ENCODE results near the gene NME8. TPM values are rescaled to one million over a fixed set of nuclear protein-coding genes. Genes with fewer than 3 reads are reported as not detected.

Gene NME8
- total RNA-seq, 1 experiment from 2014 or later: not detected

DNA sequence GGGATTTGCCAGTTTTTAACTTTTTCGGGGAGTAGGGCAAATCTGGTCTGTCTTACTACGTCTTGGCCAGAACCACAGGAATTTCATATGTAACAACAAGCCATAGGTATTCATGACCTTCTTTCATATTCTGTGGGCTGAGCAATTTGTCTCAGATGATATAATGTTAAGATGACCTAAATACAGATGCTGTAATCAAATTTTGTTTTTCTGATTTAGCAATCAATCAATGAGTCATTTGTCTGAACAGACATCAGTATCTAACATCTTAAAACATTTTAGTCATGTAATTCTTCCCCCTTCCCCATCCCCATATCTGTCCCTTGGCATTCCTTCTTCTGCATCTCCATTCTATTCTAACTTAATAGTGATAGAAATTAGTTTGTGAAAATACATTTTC lies 24.8 kb upstream of the NME8 start:
- no peak overlapping the region for H2AFZ ChIP-seq
- ChIA-PET CTCF (no interaction called here), POLR2A (ENCODE audit: unreplicated experiment) (no interaction called here)

DNA sequence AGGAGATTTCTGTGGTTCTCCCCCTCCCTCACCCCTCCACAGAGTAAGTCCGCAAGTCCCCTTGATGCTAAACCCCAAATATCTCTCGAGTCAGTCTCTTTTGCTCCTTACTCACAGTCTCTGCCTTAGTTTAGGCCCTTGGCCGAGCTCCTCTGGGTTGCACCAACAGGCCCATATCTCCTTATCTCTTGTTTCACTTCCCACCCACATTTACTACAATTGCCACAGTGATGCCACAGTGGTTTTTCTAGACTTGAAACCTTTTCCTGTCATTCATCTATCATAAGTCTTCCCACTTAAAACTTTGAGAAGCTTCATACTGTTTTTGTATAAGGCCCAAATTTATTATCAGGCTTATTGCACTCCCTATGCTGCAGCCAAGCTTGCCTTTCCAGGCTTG lies 23.4 kb upstream of the NME8 start:
- H3K27me3 ChIP-seq (ENCODE audit: insufficient read depth, low read depth): no peaks in the 10 kb centered on the region
- TF ChIP-seq, protein P1, sequence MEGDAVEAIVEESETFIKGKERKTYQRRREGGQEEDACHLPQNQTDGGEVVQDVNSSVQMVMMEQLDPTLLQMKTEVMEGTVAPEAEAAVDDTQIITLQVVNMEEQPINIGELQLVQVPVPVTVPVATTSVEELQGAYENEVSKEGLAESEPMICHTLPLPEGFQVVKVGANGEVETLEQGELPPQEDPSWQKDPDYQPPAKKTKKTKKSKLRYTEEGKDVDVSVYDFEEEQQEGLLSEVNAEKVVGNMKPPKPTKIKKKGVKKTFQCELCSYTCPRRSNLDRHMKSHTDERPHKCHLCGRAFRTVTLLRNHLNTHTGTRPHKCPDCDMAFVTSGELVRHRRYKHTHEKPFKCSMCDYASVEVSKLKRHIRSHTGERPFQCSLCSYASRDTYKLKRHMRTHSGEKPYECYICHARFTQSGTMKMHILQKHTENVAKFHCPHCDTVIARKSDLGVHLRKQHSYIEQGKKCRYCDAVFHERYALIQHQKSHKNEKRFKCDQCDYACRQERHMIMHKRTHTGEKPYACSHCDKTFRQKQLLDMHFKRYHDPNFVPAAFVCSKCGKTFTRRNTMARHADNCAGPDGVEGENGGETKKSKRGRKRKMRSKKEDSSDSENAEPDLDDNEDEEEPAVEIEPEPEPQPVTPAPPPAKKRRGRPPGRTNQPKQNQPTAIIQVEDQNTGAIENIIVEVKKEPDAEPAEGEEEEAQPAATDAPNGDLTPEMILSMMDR (conservative IDR thresholded peaks at IDR 0.05): no peak
- no peak for TF ChIP-seq EZH2 (IDR thresholded peaks at IDR 0.05; ENCODE audit: low read depth)
- H3K4me3 ChIP-seq: no peak overlapping the region
- H3K36me3 ChIP-seq (ENCODE audit: low read depth): no peaks in the 10 kb centered on the region
- H3K4me2 ChIP-seq: no peak overlapping the region
- no peak overlapping the region for H3K27ac ChIP-seq
- CTCF ChIA-PET: no interaction called here
- no peaks in the 10 kb centered on the region for H3K9me3 ChIP-seq (ENCODE audit: insufficient read depth, low read depth)
- H3K79me2 ChIP-seq (ENCODE audit: low read depth): no peaks in the 10 kb centered on the region
- no peak for DNase-seq
- no peaks in the 10 kb centered on the region for H3K4me1 ChIP-seq (replicated peaks; ENCODE audit: insufficient read depth)
- no peak overlapping the region for H2AFZ ChIP-seq
- POLR2A ChIA-PET (ENCODE audit: unreplicated experiment): no interaction called here
- H3F3A ChIP-seq (ENCODE audit: insufficient read depth, low read depth): no peaks in the 10 kb centered on the region
- 0 out of 2 replicates have a peak, but pooled peaks cover 3% of the 10 kb centered on the region for H3K9me2 ChIP-seq (ENCODE audit: insufficient read depth)
- intact Hi-C loops (cut with micrococcal nuclease; ENCODE audit: unreplicated experiment): no loop called here
- BruUV-seq (replicated peaks): no TSS peak
- H4K20me1 ChIP-seq (ENCODE audit: insufficient read depth): no peaks in the 10 kb centered on the region; the same call in 1 of the 2 replicates

More for the DNA sequence above, 24.8 kb upstream of the NME8 start:
- Histone ChIP-seq H3K27me3 (ENCODE audit: insufficient read depth, low read depth) (no peaks in the 10 kb centered on the region), H3K36me3 (ENCODE audit: low read depth) (no peaks in the 10 kb centered on the region), H3F3A (ENCODE audit: insufficient read depth, low read depth) (no peaks in the 10 kb centered on the region), H3K4me2 (no peak overlapping the region), H3K79me2 (ENCODE audit: low read depth) (no peaks in the 10 kb centered on the region), H3K4me1 (replicated peaks; ENCODE audit: insufficient read depth) (no peaks in the 10 kb centered on the region), H4K20me1 (ENCODE audit: insufficient read depth) (no peaks in the 10 kb centered on the region; the same call in 1 of the 2 replicates), H3K9me3 (ENCODE audit: insufficient read depth, low read depth) (no peaks in the 10 kb centered on the region), H3K27ac (no peak overlapping the region), H3K4me3 (no peak overlapping the region), H3K9me2 (ENCODE audit: insufficient read depth) (0 out of 2 replicates have a peak, but pooled peaks cover 3% of the 10 kb centered on the region)
- no peak for TF ChIP-seq EZH2 (IDR thresholded peaks at IDR 0.05; ENCODE audit: low read depth)
- TF ChIP-seq, protein P1 (conservative IDR thresholded peaks at IDR 0.05): no peak
- DNase-seq: no peak
- intact Hi-C loops (cut with micrococcal nuclease; ENCODE audit: unreplicated experiment): no loop called here
- no TSS peak for BruUV-seq (replicated peaks)

DNA sequence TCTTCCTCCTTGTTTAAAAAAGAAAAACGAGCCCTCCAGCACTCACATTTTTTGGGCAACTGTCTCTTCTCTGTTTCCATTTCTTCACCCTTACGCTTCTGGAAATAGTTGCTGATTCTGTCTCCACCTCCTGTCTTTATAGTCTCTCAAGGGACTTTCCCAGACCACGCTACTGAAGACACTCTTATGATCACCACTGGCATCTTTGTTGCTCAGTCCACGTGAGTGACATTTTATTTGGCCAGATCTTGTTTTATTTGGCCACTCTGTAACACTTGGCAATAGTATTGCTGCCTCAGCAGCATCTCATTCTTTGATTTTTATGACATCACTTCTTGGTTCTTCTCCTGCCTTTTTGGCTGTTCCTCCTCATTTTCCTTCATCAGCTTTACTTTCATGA lies 21.6 kb upstream of the NME8 start:
- 0 out of 2 replicates have a peak, but pooled peaks cover 3% of the 10 kb centered on the region for H3K9me2 ChIP-seq (ENCODE audit: insufficient read depth)
- no peak overlapping the region for H3K4me3 ChIP-seq
- H3F3A ChIP-seq (ENCODE audit: insufficient read depth, low read depth): no peaks in the 10 kb centered on the region
- POLR2A ChIA-PET (ENCODE audit: unreplicated experiment): no interaction called here
- no peaks in the 10 kb centered on the region; the same call in 1 of the 2 replicates for H4K20me1 ChIP-seq (ENCODE audit: insufficient read depth)
- H3K9me3 ChIP-seq (ENCODE audit: insufficient read depth, low read depth): no peaks in the 10 kb centered on the region
- H3K79me2 ChIP-seq (ENCODE audit: low read depth): no peaks in the 10 kb centered on the region
- no peak for DNase-seq
- no peak overlapping the region for H3K27ac ChIP-seq
- no TSS peak for BruUV-seq (replicated peaks)
- CTCF ChIA-PET: no interaction called here
- H3K4me1 ChIP-seq (replicated peaks; ENCODE audit: insufficient read depth): no peaks in the 10 kb centered on the region
- intact Hi-C loops (cut with micrococcal nuclease; ENCODE audit: unreplicated experiment): no loop called here
- no peaks in the 10 kb centered on the region for H3K27me3 ChIP-seq (ENCODE audit: insufficient read depth, low read depth)
- no peak for TF ChIP-seq EZH2 (IDR thresholded peaks at IDR 0.05; ENCODE audit: low read depth)
- TF ChIP-seq, protein P1 (conservative IDR thresholded peaks at IDR 0.05): no peak
- H2AFZ ChIP-seq: no peak overlapping the region
- no peak overlapping the region for H3K4me2 ChIP-seq
- H3K36me3 ChIP-seq (ENCODE audit: low read depth): no peaks in the 10 kb centered on the region
